Testis (tissue), 2 donors: ENCODE results near the gene C12orf76.

Source experiments
- POLR2A ChIP-seq: fragments of 450-650 bp; IDR thresholded peaks from one replicate; pipeline ENCODE4 v1.6.1; 2017; ENCODE audit warnings: antibody characterized with exemption, mild to moderate bottlenecking, moderate library complexity
- TF ChIP-seq, protein P1 (sequence below), 3 experiments: fragments of 450-650 bp in 2 of 3; fragments of 200-600 bp in 1 of 3; sonication (generic) in 1 of 3; IDR thresholded peaks; one replicate each; pipeline ENCODE4 v1.5.1; 2016 to 2019; ENCODE audit warnings: antibody characterized with exemption in 3 of 3, mild to moderate bottlenecking in 2 of 3, moderate library complexity in 1 of 3

DNA sequence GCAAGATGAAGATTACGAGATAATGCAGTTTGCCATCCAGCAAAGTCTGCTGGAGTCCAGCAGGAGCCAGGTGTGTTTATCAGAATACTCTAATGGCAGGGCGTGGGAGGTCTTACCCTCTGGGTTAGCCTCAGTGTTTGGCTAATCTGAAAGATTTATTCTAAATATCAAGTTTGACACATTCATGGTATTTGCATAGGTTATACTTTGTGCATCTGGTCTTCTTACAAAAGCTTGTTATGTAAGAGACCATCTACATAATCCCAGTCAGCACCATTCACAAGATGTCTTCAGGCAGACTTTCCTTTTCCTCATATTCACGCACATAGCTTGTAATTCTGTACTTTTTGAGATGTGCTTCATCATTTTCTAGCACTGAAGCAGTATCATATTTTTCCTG lies 14.4 kb downstream of the C12orf76 start:
- no peak for TF ChIP-seq POLR2A
- TF ChIP-seq, protein P1, sequence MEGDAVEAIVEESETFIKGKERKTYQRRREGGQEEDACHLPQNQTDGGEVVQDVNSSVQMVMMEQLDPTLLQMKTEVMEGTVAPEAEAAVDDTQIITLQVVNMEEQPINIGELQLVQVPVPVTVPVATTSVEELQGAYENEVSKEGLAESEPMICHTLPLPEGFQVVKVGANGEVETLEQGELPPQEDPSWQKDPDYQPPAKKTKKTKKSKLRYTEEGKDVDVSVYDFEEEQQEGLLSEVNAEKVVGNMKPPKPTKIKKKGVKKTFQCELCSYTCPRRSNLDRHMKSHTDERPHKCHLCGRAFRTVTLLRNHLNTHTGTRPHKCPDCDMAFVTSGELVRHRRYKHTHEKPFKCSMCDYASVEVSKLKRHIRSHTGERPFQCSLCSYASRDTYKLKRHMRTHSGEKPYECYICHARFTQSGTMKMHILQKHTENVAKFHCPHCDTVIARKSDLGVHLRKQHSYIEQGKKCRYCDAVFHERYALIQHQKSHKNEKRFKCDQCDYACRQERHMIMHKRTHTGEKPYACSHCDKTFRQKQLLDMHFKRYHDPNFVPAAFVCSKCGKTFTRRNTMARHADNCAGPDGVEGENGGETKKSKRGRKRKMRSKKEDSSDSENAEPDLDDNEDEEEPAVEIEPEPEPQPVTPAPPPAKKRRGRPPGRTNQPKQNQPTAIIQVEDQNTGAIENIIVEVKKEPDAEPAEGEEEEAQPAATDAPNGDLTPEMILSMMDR (IDR thresholded peaks at IDR 0.05), result no peak
